Measurements from ENCODE around the gene CPED1.

GRCh38 chr7:121008816-121009215, 20.3 kb downstream of the CPED1 start:
- no peak for TF ChIP-seq CTCF (IDR thresholded peaks at IDR 0.05)
- TF ChIP-seq ZFX (IDR thresholded peaks at IDR 0.05; ENCODE audit: borderline replicate concordance): no peak

All from 22Rv1 (cell line).